Panc1 (cell line): ENCODE data around the gene FOSB. TPM values are rescaled to one million over a fixed set of nuclear protein-coding genes. Genes with fewer than 3 reads are reported as not detected.

Source experiments
- ATAC-seq: fragments of 200-7000 bp; cut with Tn5 transposase; 2 replicates; pipeline ENCODE4 v1.9.1; 2020; ENCODE audit warnings: mild to moderate bottlenecking, moderate library complexity
- BruUV-seq: library from RNA; stranded (reverse); fragments of 400-500 nt; replicated peaks from 2 replicates; lab custom pipeline; 2021; lab: Mats Ljungman, UMichigan
- CTCF ChIA-PET: fragments of 300-600 bp; sonication (Branson Sonifier 250); formaldehyde crosslinking; loops from one replicate; lab custom pipeline; 2022; ENCODE audit warnings: antibody characterized with exemption; lab: Charles Lee
- POLR2A ChIA-PET: fragments of 300-600 bp; sonication (Branson Sonifier 250); formaldehyde crosslinking; loops from one replicate; lab custom pipeline; 2022; ENCODE audit warnings: antibody characterized with exemption; lab: Charles Lee
- DNase-seq: peaks from one replicate; pipeline ENCODE4 v3.0.0-alpha.2; 2010; ENCODE audit warnings: low read depth, low spot score
- H3K27ac ChIP-seq: 2 replicates; pipeline ENCODE4 v1.5.1; 2011; ENCODE audit warnings: mild to moderate bottlenecking, low read length, inconsistent platforms
- H3K27me3 ChIP-seq: fragments of 200-500 bp; sonication (Bioruptor generic); 2 replicates; pipeline ENCODE4 v1.6.0; 2014; ENCODE audit warnings: low read length, inconsistent platforms; ENCODE audit not compliant: control insufficient read depth, insufficient read depth
- H3K36me3 ChIP-seq: fragments of 200-500 bp; sonication (Bioruptor generic); 2 replicates; pipeline ENCODE4 v1.5.1; 2014; ENCODE audit warnings: inconsistent platforms, mild to moderate bottlenecking, low read length, moderate library complexity; ENCODE audit not compliant: control insufficient read depth, insufficient read depth
- H3K4me1 ChIP-seq: 2 replicates; pipeline ENCODE4 v1.5.1; 2011; ENCODE audit warnings: inconsistent platforms, mild to moderate bottlenecking, low read length, moderate library complexity; ENCODE audit not compliant: control insufficient read depth, insufficient read depth
- H3K4me3 ChIP-seq, 2 experiments: 2 replicates each; pipeline ENCODE4 v1.5.1; 2011 to 2012; ENCODE audit warnings: low read depth in 2 of 2, low read length in 2 of 2, mild to moderate bottlenecking in 2 of 2, inconsistent platforms in 1 of 2, moderate library complexity in 1 of 2
- H3K9me3 ChIP-seq: fragments of 200-500 bp; sonication (Bioruptor generic); 2 replicates; pipeline ENCODE4 v1.5.1; 2014; ENCODE audit warnings: low read depth, mild to moderate bottlenecking, inconsistent platforms, low read length, moderate library complexity; ENCODE audit not compliant: control insufficient read depth, insufficient read depth
- CTCF ChIP-seq: fragments of 450-650 bp; IDR thresholded peaks from 2 replicates; pipeline ENCODE4 v1.5.1; 2017; ENCODE audit warnings: mild to moderate bottlenecking
- POLR2AphosphoS5 ChIP-seq: IDR thresholded peaks from 2 replicates; pipeline ENCODE4 v1.6.1; 2012; ENCODE audit warnings: mild to moderate bottlenecking, low read depth, low read length, moderate library complexity
- REST ChIP-seq, 2 experiments: IDR thresholded peaks; 2 replicates each; pipeline ENCODE4 v1.6.1; 2011 to 2012; ENCODE audit warnings: low read depth in 2 of 2, control low read depth in 1 of 2, low read length in 1 of 2, mild to moderate bottlenecking in 1 of 2, moderate library complexity in 1 of 2; ENCODE audit not compliant: insufficient read depth in 1 of 2
- SIN3A ChIP-seq: IDR thresholded peaks from 2 replicates; pipeline ENCODE4 v1.6.1; 2012; ENCODE audit warnings: low read depth, mild to moderate bottlenecking, low read length, moderate library complexity, borderline replicate concordance; ENCODE audit not compliant: insufficient read depth
- TCF7L2 ChIP-seq: IDR thresholded peaks from 2 replicates; pipeline ENCODE4 v1.6.1; 2011; ENCODE audit warnings: mild to moderate bottlenecking, low read depth, low read length, inconsistent platforms
- in situ Hi-C: cut with HindIII; loops from 2 replicates; pipeline ENCODE4 v1.10.0; 2016; ENCODE audit warnings: low sequenced_read_pairs, low pct_unique_long_range_greater_than_20kb
- intact Hi-C: fragments of 100-400 bp; cut with micrococcal nuclease; formaldehyde crosslinking; loops from one replicate; pipeline ENCODE4 v1.10.0; 2022; ENCODE audit not compliant: unreplicated experiment
- total RNA-seq: library from RNA; stranded (reverse); gene quantifications from one replicate; pipeline ENCODE4 v1.2.1, GENCODE V29; 2021; ENCODE audit not compliant: unreplicated experiment

The FOSB gene
- total RNA-seq, 1 experiment from 2014 or later, result 13.4 TPM

- Histone ChIP-seq H3K4me3 (no peak overlapping the region), H3K4me1 (peaks cover 13% of the 10 kb centered on the region), H3K36me3 (no peaks in the 10 kb centered on the region; the same call in 1 of the 2 replicates), H3K27me3 (no peaks in the 10 kb centered on the region), H3K9me3 (no peaks in the 10 kb centered on the region), H3K27ac (no peak overlapping the region)
- POLR2A ChIA-PET, result no interaction called here
- CTCF ChIA-PET, result no interaction called here
- in situ Hi-C loops (no loop called here), intact Hi-C loops (no loop called here)
- TF ChIP-seq CTCF (no peak), TCF7L2 (no peak), SIN3A (no peak), REST (IDR thresholded peaks at IDR 0.05; ENCODE audit: insufficient read depth in 1 of 2, low read depth in 2 of 2, low read length in 1 of 2) (no peak), POLR2AphosphoS5 (no peak)
- no TSS peak for BruUV-seq
- DNase-seq (no peak), ATAC-seq (no peak)
These were observed 5.5 kb downstream of the FOSB start for GRCh38 chr19:45473367-45473681.

- DNase-seq (no peak), ATAC-seq (no peak)
- H3K27me3 ChIP-seq, result no peaks in the 10 kb centered on the region
- H3K36me3 ChIP-seq, result no peaks in the 10 kb centered on the region; the same call in 1 of the 2 replicates
- in situ Hi-C loops (no loop called here), intact Hi-C loops (no loop called here)
- BruUV-seq, result no TSS peak
- H3K4me1 ChIP-seq, result peaks cover 13% of the 10 kb centered on the region
- POLR2A ChIA-PET, result interaction anchor here (0.7 kb wide), 1 partner anchor 490 kb away, joined by 3 read pairs; no protein-coding TSS in a partner anchor
- no peaks in the 10 kb centered on the region for H3K9me3 ChIP-seq
- H3K27ac ChIP-seq, result no peak overlapping the region
- TF ChIP-seq CTCF (no peak), REST (IDR thresholded peaks at IDR 0.05; ENCODE audit: insufficient read depth in 1 of 2, low read depth in 2 of 2, low read length in 1 of 2) (no peak), TCF7L2 (no peak), POLR2AphosphoS5 (no peak), SIN3A (no peak)
- H3K4me3 ChIP-seq, result no peak overlapping the region
- CTCF ChIA-PET, result no interaction called here
These were observed 6.1 kb downstream of the FOSB start for GRCh38 chr19:45473682-45474605.
